ENCODE data around the gene RAB35.

- TF ChIP-seq CTCF (IDR thresholded peaks at IDR 0.05): no peak
- no peak for TF ChIP-seq USF2 (IDR thresholded peaks at IDR 0.05)
- no peak for TF ChIP-seq HOXB5 (CRISPR knock-in tag; IDR thresholded peaks at IDR 0.05)
- TF ChIP-seq SMC3 (IDR thresholded peaks at IDR 0.05): no peak
- no peak for TF ChIP-seq KDM5A (IDR thresholded peaks at IDR 0.05)
- TF ChIP-seq TP53 (CRISPR knock-in tag; IDR thresholded peaks at IDR 0.05): no peak
- TF ChIP-seq CEBPB (IDR thresholded peaks at IDR 0.05): no peak
- no peak for TF ChIP-seq MAZ (IDR thresholded peaks at IDR 0.05; ENCODE audit: borderline replicate concordance, low read depth, low read length)
- no peak for TF ChIP-seq FOSB (CRISPR knock-in tag; IDR thresholded peaks at IDR 0.05)
- no peak for TF ChIP-seq REST (IDR thresholded peaks at IDR 0.05)
Measured at GRCh38 chr12:120145164-120145563, 28.6 kb upstream of the RAB35 start.

All from A549 (cell line).